ENCODE data around the gene LRRC36.
"Not testable (repeated sequence)": the region's sequence is repeated elsewhere in the genome, so short reads cannot be mapped to it uniquely, and the experiment has no call there.

Gene LRRC36

GRCh38 chr16:67349172-67349571 lies 22.6 kb downstream of the LRRC36 start:
- peak in 1 of 2 experiments; percentile 68 for DNase-seq

GRCh38 chr16:67350324-67350723 lies 23.7 kb downstream of the LRRC36 start:
- no peak for DNase-seq

GRCh38 chr16:67352463-67352862 lies 25.8 kb downstream of the LRRC36 start:
- DNase-seq: not testable (repeated sequence)

GRCh38 chr16:67356396-67356795 lies 29.8 kb downstream of the LRRC36 start:
- DNase-seq: no peak

GRCh38 chr16:67357561-67357960 lies 30.9 kb downstream of the LRRC36 start:
- no peak for DNase-seq

- DNase-seq: not testable (repeated sequence)
Measured at GRCh38 chr16:67359540-67360269, 33.1 kb downstream of the LRRC36 start.

- DNase-seq: no peak
Measured at GRCh38 chr16:67361038-67361437, 34.4 kb downstream of the LRRC36 start.

GRCh38 chr16:67364600-67365235 lies 38.1 kb downstream of the LRRC36 start:
- no peak for DNase-seq

- DNase-seq: no peak
Measured at GRCh38 chr16:67370661-67371060, 44.0 kb downstream of the LRRC36 start.

GRCh38 chr16:67372664-67373063 lies 46.0 kb downstream of the LRRC36 start:
- peak in 1 of 2 experiments; percentile 43 for DNase-seq

- DNase-seq: not testable (repeated sequence)
Measured at GRCh38 chr16:67376012-67376411, 49.4 kb downstream of the LRRC36 start.

- no peak for DNase-seq
Measured at GRCh38 chr16:67378642-67379041, 52.0 kb downstream of the LRRC36 start.

GRCh38 chr16:67383284-67383683 lies 56.7 kb downstream of the LRRC36 start:
- no peak for DNase-seq

GRCh38 chr16:67384778-67385510 lies 58.3 kb downstream of the LRRC36 start:
- no peak for DNase-seq

GRCh38 chr16:67386861-67387455 lies 60.3 kb downstream of the LRRC36 start:
- no peak for DNase-seq

- DNase-seq: no peak
Measured at GRCh38 chr16:67387479-67388079, 61.0 kb downstream of the LRRC36 start.

- no peak for DNase-seq
Measured at GRCh38 chr16:67388191-67388590, 61.6 kb downstream of the LRRC36 start.

GRCh38 chr16:67388591-67388990 lies 62.0 kb downstream of the LRRC36 start:
- DNase-seq: peak in 1 of 2 experiments; percentile 48

GRCh38 chr16:67389911-67390815 lies 63.5 kb downstream of the LRRC36 start:
- DNase-seq: no peak

GRCh38 chr16:67390816-67391423 lies 64.3 kb downstream of the LRRC36 start:
- DNase-seq: no peak
